PC-9 (cell line): ENCODE measurements around the gene HYAL1.

Experiments
- CTCF ChIP-seq: fragments of 200-600 bp; sonication (generic); conservative IDR thresholded peaks from 2 replicates; pipeline ENCODE4 v1.6.1; 2017; ENCODE audit warnings: mixed run types, antibody characterized with exemption, mild to moderate bottlenecking, moderate library complexity
- EZH2 ChIP-seq: fragments of 200-600 bp; sonication (generic); IDR thresholded peaks from 2 replicates; pipeline ENCODE4 v1.8.0; 2017; ENCODE audit warnings: antibody characterized with exemption, low read depth

- TF ChIP-seq CTCF (no peak), EZH2 (no peak)
These were observed 27.2 kb downstream of the HYAL1 start for GRCh38 chr3:50275996-50276761.
